Stimulated activated CD4-positive, alpha-beta T cell treated with anti-CD3 and anti-CD28 coated beads, Interleukin-1b, Interleukin-23, amount 100 ng/mL, for 4 hours (primary cell): ENCODE data around the gene TTC27.
"Not testable (repeated sequence)": the region's sequence is repeated elsewhere in the genome, so short reads cannot be mapped to it uniquely, and the experiment has no call there.

ENCODE experiments used
- DNase-seq, 2 donors: peaks; one replicate each; pipeline ENCODE4 v3.0.0-alpha.2; 2020; ENCODE audit warnings: low read depth in 2 of 2

The TTC27 gene

DNA sequence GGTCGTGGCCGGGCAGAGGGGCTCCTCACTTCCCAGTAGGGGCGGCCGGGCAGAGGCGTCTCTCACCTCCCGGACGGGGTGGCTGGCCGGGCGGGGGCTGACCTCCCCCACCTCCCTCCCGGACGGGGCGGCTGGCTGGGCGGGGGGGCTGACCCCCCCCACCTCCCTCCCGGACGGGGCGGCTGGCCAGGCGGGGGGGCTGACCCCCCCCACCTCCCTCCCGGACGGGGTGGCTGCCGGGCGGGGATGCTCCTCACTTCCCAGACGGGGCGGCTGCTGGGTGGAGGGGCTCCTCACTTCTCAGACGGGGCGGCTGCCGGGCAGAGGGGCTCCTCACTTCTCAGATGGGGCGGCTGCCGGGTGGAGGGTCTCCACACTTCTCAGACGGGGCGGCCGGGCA, 126.8 kb downstream of the TTC27 start:
- DNase-seq, result not testable (repeated sequence)

- DNase-seq, result no peak
Measured at GRCh38 chr2:32755666-32756065, 127.8 kb downstream of the TTC27 start.

DNA sequence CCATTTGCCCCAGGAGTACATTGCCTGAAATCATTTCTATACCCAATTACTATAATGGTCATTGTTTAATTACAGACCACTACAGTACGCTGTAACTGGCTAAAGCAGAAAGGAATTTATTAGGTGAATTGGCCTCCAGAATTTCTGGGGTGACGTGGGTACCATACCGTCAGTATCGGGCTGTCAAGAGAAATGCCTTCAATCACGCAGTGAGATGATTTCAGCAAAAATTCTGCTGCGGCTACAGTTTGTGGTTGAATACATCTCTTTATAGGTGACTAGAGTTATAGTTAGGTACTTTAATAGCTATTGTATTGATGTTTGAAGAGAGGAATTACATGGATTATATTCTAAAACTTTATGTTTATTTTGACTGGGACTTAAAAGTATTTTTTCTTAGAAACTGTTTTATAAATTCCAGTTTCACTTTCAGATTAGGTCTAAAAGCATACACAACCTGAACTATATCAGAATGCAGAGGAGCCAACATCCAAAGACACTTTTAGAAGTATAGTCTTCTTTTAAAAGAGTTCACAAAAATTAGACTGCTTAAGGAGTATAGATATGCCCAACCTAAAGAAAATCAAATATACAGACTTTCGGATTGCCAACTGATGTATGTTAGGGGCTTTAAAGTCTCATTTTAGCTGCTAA, 128.4 kb downstream of the TTC27 start:
- no peak for DNase-seq

DNA sequence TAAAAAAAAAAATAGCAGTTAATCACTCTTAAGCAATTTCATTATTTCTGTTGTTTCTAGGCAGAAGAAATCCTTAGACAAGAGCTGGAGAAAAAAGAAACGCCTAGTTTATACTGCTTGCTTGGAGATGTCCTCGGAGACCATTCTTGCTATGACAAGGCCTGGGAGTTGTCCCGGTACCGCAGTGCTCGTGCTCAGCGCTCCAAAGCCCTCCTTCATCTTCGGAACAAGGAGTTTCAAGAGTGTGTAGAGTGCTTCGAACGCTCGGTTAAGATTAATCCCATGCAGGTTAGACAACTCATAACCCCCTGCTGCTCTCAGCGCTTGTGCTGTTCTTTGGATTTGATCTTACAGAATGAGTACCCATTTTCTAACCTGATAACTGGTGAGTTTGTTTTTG, 130.4 kb downstream of the TTC27 start:
- no peak for DNase-seq

DNA sequence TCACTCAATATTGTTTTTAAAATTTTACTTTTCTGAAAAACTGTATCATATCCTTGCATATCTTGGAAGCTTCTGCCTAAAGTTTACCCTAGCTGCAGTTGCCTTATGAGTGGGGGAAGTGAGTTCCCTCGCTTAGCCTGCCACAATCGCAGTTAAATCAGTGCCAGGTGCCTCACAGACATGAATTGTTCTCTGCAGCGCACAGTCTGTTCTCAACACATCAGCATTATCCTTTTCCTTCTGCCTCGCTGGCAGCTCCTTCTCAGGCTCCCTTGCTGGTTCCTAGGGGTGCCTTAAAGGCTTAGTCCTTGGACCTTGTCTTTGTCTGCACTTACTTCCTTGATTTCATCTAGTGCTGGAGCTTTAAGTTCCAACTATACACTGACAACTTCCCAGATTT, 132.8 kb downstream of the TTC27 start:
- no peak for DNase-seq

- DNase-seq, result no peak
Measured at GRCh38 chr2:32768387-32769174, 140.7 kb downstream of the TTC27 start.

GRCh38 chr2:32770360-32770759, 142.5 kb downstream of the TTC27 start:
- no peak for DNase-seq

GRCh38 chr2:32772638-32773447, 145.0 kb downstream of the TTC27 start:
- no peak for DNase-seq

- no peak for DNase-seq
Measured at GRCh38 chr2:32773448-32773808, 145.6 kb downstream of the TTC27 start.

GRCh38 chr2:32775954-32776353, 148.1 kb downstream of the TTC27 start:
- DNase-seq, result no peak

- no peak for DNase-seq
Measured at GRCh38 chr2:32777714-32778113, 149.9 kb downstream of the TTC27 start.

DNA sequence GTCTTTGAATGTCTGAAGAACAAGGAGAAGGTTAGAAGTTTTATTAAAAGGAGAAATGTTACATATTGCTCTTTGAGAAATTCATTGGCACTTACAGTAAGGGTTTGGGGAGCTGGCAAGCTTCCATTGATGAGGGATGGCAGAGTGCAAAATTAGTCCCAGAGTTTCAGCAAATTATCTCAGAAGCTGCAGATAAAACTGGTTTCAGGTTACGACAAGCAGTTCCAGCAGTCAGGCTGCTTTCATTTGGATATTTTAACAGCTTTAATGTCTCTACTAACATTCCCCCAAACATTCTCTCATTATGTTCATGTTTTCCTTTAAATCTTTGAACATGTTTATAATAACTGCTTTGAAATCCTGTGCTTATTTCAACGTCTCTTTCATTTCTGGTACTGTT, 153.1 kb downstream of the TTC27 start:
- no peak for DNase-seq

- no peak for DNase-seq
Measured at GRCh38 chr2:32783469-32783868, 155.6 kb downstream of the TTC27 start.

- no peak for DNase-seq
Measured at GRCh38 chr2:32783933-32784332, 156.1 kb downstream of the TTC27 start.

GRCh38 chr2:32787207-32787606, 159.4 kb downstream of the TTC27 start:
- DNase-seq, result no peak

DNA sequence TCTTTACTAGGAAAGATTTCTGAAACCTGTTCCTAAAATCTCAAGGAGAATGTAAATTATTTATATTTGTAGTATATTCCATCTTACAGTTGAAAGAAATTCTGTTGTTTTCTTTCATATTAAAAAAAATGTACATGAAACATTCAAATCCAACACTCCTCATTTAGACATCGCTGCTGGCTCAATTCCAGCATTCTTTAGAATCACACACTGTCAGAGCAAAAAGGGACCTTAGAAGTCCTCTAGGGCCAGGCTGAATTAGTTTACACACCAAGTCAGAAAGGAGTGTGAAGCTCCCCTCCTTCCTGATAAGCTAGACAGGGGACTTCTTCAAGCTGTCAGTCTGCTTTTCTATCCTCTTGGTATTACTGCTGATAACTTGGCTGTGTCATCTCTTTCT, 160.3 kb downstream of the TTC27 start:
- DNase-seq, result no peak

DNA sequence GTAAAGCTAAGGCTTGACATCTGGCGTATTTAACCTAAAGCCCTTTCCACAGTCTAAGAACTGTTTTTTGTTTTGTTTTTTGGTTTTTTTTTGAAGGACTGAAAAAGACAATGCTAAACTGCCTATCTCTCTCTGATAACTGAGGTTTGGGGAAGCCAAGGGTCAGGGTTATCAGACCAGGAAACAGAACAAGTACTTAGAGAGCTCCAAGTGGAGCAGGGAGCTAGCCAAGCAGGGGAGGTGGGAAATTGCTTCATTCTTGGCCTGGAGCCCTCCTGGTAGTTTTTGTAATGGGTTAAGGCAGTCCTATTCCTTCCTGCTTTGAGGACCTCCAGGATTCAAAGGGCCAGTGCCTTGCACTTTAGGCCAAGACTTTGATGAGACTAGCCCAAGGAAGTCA, 164.6 kb downstream of the TTC27 start:
- no peak for DNase-seq

DNA sequence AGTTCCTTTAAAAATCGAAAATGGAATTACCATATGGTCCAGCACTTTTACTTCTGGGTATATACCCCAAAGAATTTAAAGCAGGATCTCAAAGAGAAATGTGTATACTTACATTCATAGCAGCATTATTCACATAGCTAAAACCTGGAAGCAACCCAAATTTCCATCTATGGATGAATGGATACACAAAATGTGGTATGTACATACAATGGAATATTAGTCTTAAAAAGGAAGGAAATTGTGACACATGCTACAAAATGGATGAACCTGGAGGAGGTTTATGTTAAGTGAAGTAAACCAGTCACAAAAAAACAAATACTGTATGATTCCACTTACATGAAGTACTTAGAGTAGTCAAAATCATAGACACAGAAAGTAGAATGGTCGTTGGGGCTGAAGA, 171.0 kb downstream of the TTC27 start:
- no peak for DNase-seq

GRCh38 chr2:32801741-32802140, 173.9 kb downstream of the TTC27 start:
- no peak for DNase-seq

- DNase-seq, result no peak
Measured at GRCh38 chr2:32802877-32803276, 175.0 kb downstream of the TTC27 start.

GRCh38 chr2:32804205-32804604, 176.4 kb downstream of the TTC27 start:
- no peak for DNase-seq
